ENCODE results near the gene SELENOK.

SELENOK gene

DNA sequence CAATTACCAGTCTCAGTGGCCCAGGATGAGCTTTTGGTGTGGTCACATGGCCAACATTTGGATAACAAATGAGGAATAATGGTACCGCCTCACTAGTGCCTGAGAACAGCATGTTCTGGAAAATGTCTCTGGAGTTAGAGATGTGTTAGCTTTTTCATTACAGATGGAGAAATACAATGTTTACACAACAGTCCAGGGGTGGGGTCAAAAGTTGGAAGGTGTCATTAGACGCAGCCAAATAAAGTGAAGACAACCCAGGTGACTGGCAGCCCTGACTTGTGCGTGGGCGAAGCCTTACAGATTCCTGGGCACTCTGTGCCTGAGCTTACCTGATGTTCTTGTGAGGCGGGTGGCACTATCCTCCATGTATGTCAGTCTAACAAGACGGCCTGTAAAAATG lies 32.5 kb downstream of the SELENOK start:
- H3K9me3 Mint-ChIP-seq = no peaks in the 10 kb centered on the region
- H3K4me3 Mint-ChIP-seq = no peak overlapping the region
- ATAC-seq = no peak
- H3K4me1 Mint-ChIP-seq = no peaks in the 10 kb centered on the region
- no peak overlapping the region for H3K27ac Mint-ChIP-seq
- no peak for DNase-seq (ENCODE audit: low spot score in 2 of 2)
- peaks cover 31% of the 10 kb centered on the region for H3K36me3 Mint-ChIP-seq

DNA sequence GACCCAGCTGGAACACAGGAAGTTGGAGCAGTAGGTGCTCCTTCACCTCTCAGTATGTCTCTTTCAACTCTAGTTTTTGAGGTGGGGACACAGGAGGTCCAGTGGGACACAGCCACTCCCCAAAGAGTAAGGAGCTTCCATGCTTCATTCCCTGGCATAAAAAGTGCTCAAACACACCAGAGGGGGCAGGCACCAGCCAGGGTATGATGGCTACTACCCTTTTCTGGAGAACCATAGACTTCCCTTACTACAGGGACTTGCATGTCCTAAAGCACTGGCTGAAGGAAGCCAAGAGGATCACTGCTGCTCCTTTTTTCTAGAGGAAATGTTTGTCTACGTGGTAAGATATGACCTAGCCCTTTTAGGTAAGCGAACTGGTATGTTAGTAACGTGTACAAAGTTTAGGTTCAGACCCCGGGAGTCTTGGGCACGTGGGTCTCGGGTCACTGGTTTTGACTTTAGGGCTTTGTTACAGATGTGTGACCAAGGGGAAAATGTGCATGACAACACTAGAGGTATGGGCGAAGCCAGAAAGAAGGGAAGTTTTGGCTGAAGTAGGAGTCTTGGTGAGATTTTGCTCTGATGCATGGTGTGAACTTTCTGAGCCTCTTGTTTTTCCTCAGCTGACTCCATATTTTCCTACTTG lies 33.4 kb downstream of the SELENOK start:
- Mint-ChIP-seq H3K4me1 (no peaks in the 10 kb centered on the region), H3K27ac (no peak overlapping the region), H3K4me3 (no peak overlapping the region), H3K9me3 (no peaks in the 10 kb centered on the region), H3K36me3 (peaks cover 22% of the 10 kb centered on the region)
- DNase-seq (ENCODE audit: low spot score in 2 of 2) (no peak), ATAC-seq (no peak)

- ATAC-seq (no peak), DNase-seq (ENCODE audit: low spot score in 2 of 2) (no peak)
- Mint-ChIP-seq H3K27ac (no peak overlapping the region), H3K4me3 (no peak overlapping the region), H3K36me3 (peaks cover 10% of the 10 kb centered on the region), H3K4me1 (no peaks in the 10 kb centered on the region), H3K9me3 (no peaks in the 10 kb centered on the region)
These were observed 34.7 kb downstream of the SELENOK start for GRCh38 chr3:53856964-53857363.

- H3K4me3 Mint-ChIP-seq = no peak overlapping the region
- no peaks in the 10 kb centered on the region for H3K36me3 Mint-ChIP-seq
- no peak overlapping the region for H3K27ac Mint-ChIP-seq
- no peaks in the 10 kb centered on the region for H3K9me3 Mint-ChIP-seq
- no peak for ATAC-seq
- no peaks in the 10 kb centered on the region for H3K4me1 Mint-ChIP-seq
- DNase-seq (ENCODE audit: low spot score in 2 of 2) = no peak
These were observed 40.8 kb downstream of the SELENOK start for GRCh38 chr3:53850895-53851294.

- Mint-ChIP-seq H3K36me3 (no peaks in the 10 kb centered on the region), H3K4me1 (no peaks in the 10 kb centered on the region), H3K9me3 (no peaks in the 10 kb centered on the region), H3K4me3 (no peak overlapping the region), H3K27ac (no peak overlapping the region)
- DNase-seq (ENCODE audit: low spot score in 2 of 2) (no peak), ATAC-seq (no peak)
These were observed 41.7 kb downstream of the SELENOK start for GRCh38 chr3:53849916-53850315.

- DNase-seq (ENCODE audit: low spot score in 2 of 2) (no peak), ATAC-seq (no peak)
- peak overlapping the region; percentile 56 for H3K4me3 Mint-ChIP-seq
- no peak overlapping the region for H3K27ac Mint-ChIP-seq
- no peaks in the 10 kb centered on the region for H3K36me3 Mint-ChIP-seq
- H3K9me3 Mint-ChIP-seq = no peaks in the 10 kb centered on the region
- H3K4me1 Mint-ChIP-seq = peaks cover 6% of the 10 kb centered on the region
These were observed 44.9 kb downstream of the SELENOK start for GRCh38 chr3:53846851-53847155.

DNA sequence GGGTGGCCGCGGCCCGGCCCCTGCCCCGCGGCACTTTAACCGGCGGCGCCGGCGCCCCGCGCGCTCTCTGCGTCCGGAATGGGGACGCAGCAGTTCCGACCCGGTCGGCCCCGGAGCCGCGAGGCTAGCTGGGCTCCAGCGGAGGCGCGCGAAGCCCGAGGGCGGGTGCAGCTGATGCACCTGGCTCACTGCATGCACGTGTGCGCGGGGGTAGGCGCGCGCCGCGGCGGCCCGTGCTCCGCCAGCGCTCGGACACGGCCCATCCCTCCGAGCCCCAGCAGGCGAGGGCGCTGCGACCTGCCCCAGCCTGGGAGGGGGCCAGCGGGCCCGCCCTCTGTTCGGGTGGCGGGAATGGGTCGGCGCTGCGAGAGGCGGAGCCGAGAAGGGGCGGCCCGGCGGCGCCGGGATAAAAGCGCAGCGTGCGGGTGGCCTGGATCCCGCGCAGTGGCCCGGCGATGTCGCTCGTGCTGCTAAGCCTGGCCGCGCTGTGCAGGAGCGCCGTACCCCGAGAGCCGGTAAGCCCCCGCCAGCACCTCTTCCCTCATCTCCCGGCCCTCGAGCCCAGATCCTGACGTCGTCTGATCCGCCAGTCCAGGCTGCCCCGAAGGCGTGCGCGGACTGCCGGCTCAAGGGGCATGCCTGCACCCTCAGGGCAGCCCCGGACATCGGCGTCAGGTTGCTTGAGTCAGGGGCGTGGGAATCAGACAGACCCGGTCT lies 45.4 kb downstream of the SELENOK start, which contains the start of the genes CHDH and IL17RB:
Gene CHDH (minus strand): TSS at position 286 of the 717 bp plus-strand sequence. CDS start 22,411 bp downstream, outside the sequence.
Gene IL17RB (plus strand): TSS at position 435 of the 717 bp plus-strand sequence. CDS start 21 bp downstream, at position 456.
- no peaks in the 10 kb centered on the region for H3K36me3 Mint-ChIP-seq

DNA sequence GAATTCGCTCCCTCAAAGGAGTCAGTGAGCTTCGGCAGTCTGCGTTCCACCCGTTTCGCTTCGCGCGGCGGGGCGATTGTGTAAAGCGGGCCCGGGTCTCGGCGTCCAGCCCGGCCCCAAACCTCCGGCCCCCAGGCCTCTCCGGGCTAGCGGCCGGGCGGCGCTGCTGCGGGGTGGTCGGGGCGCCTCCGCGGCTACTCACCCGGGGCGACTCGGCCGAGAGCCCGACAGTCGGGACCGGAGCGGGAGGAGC lies 45.9 kb downstream of the SELENOK start:
- Mint-ChIP-seq H3K4me3 (peak overlapping the region; percentile 34), H3K4me1 (peaks cover 6% of the 10 kb centered on the region), H3K27ac (no peak overlapping the region), H3K36me3 (no peaks in the 10 kb centered on the region), H3K9me3 (no peaks in the 10 kb centered on the region)
- ATAC-seq (no peak), DNase-seq (ENCODE audit: low spot score in 2 of 2) (no peak)

More for the DNA sequence above, 45.4 kb downstream of the SELENOK start, which contains the start of the genes CHDH and IL17RB:
- peaks cover 6% of the 10 kb centered on the region for H3K4me1 Mint-ChIP-seq
- no peak within 1 kb of the TSS for H3K27ac Mint-ChIP-seq
- DNase-seq (ENCODE audit: low spot score in 2 of 2) (no peak), ATAC-seq (peak; percentile 53)
- H3K4me3 Mint-ChIP-seq = peak within 1 kb of the TSS; percentile 56
- no peaks in the 10 kb centered on the region for H3K9me3 Mint-ChIP-seq

GRCh38 chr3:53845103-53845880 lies 46.4 kb downstream of the SELENOK start:
- ATAC-seq = no peak
- H3K27ac Mint-ChIP-seq = no peak overlapping the region
- H3K36me3 Mint-ChIP-seq = no peaks in the 10 kb centered on the region
- H3K4me3 Mint-ChIP-seq = peak overlapping the region; percentile 34
- H3K9me3 Mint-ChIP-seq = no peaks in the 10 kb centered on the region
- no peak for DNase-seq (ENCODE audit: low spot score in 2 of 2)
- H3K4me1 Mint-ChIP-seq = peaks cover 6% of the 10 kb centered on the region

- Mint-ChIP-seq H3K27ac (no peak overlapping the region), H3K4me1 (peaks cover 6% of the 10 kb centered on the region), H3K36me3 (no peaks in the 10 kb centered on the region), H3K9me3 (no peaks in the 10 kb centered on the region), H3K4me3 (peak overlapping the region; percentile 34)
- DNase-seq (ENCODE audit: low spot score in 2 of 2) = no peak
- peak; percentile 37 for ATAC-seq
These were observed 47.2 kb downstream of the SELENOK start for GRCh38 chr3:53844262-53845102.

DNA sequence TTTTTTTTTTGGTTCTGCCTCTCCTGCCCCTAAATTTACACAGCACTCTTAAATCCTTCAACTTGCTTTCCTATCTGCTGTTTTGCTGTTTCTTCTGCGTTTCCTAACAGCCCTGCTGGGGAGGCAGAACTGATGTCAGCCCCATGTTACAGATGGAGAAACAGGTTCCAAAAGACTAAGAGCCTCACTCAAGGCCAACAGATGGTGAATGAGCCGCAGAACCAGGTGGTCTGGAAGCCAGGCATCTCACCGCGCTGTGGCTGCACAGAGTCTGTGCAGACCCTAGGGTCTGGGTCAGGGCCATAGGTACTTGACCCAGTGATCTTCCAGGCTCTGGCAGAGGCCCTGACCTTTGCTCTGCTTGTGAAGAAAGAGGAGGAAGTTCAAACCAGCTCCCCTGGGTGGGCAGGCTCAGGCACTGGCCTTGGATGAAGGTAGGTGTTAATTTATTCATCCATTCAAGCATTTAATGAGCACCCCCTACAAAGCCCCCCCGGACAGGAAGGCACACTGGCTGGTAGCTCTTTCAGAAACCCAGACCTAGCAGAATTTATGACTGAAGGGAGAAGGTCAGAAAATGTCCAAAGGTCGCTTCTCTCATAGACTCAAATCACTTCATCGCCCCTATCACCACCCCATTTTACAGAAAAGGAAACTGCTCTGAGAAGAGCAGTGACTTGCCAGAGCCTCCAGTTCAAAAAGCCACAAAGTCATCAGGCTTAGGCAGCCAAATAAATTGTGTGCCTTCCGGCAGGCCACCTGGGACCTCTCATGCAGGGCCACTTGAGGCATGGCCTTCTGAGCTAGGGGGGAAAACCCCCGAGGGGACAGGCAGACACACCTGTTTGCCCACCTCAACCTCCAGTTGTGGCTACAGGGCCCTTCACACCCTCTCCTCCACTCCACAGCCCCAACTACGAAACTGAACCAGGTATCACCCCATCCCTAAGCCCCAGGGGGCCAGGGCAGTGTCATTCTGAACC lies 48.2 kb downstream of the SELENOK start:
- H3K36me3 Mint-ChIP-seq = no peaks in the 10 kb centered on the region
- peaks cover 6% of the 10 kb centered on the region for H3K4me1 Mint-ChIP-seq
- H3K27ac Mint-ChIP-seq = no peak overlapping the region
- DNase-seq (ENCODE audit: low spot score in 2 of 2) (no peak), ATAC-seq (no peak)
- H3K4me3 Mint-ChIP-seq = no peak overlapping the region
- H3K9me3 Mint-ChIP-seq = no peaks in the 10 kb centered on the region

DNA sequence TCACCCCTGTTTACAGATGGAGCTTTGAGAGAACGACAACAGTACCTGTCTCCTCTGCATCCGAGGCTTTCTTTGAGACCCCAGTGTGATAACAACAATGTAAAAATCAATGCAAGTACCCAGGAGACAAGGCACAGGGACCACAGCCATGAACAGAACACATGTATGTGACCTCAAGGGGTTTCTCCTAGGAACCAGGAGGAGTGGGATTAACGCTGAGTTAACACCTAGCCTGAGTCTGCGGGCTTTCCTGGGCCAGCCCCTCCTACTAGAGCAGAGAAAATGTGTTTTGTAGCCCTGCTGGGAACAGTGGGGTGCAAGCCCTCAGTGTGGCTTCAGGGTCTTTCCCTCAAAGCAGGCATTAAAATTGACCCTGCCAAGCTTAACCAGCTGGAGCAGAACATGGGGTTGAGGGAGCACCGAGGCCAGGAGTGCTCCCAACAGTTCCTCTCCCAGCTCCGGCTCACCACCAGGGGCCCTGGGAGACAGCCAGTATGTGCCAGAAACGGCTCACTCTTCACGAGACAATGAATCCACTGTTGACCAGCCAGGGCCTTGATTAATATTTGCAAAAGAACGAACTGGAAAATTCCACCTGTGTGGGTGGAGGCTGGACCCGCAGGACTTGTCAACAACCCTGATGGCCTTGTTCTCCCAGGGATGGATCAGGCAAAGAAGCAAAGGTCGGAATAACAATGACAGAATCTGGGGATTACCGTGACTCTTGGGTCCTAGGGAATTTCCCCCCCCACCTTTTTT lies 49.0 kb downstream of the SELENOK start:
- Mint-ChIP-seq H3K27ac (no peak overlapping the region), H3K4me1 (peaks cover 6% of the 10 kb centered on the region), H3K36me3 (no peaks in the 10 kb centered on the region), H3K4me3 (no peak overlapping the region), H3K9me3 (no peaks in the 10 kb centered on the region)
- ATAC-seq (no peak), DNase-seq (ENCODE audit: low spot score in 2 of 2) (no peak)

GRCh38 chr3:53841296-53841695 lies 50.4 kb downstream of the SELENOK start:
- no peaks in the 10 kb centered on the region for H3K9me3 Mint-ChIP-seq
- H3K4me1 Mint-ChIP-seq = peaks cover 9% of the 10 kb centered on the region
- DNase-seq (ENCODE audit: low spot score in 2 of 2) = no peak
- H3K4me3 Mint-ChIP-seq = no peak overlapping the region
- no peak overlapping the region for H3K27ac Mint-ChIP-seq
- no peak for ATAC-seq
- H3K36me3 Mint-ChIP-seq = no peaks in the 10 kb centered on the region

GRCh38 chr3:53837331-53837730 lies 54.3 kb downstream of the SELENOK start:
- H3K27ac Mint-ChIP-seq = no peak overlapping the region
- no peak for DNase-seq (ENCODE audit: low spot score in 2 of 2)
- H3K36me3 Mint-ChIP-seq = no peaks in the 10 kb centered on the region
- H3K4me1 Mint-ChIP-seq = peaks cover 5% of the 10 kb centered on the region
- peak; percentile 84 for ATAC-seq
- no peaks in the 10 kb centered on the region for H3K9me3 Mint-ChIP-seq
- no peak overlapping the region for H3K4me3 Mint-ChIP-seq

All from stimulated activated effector memory CD8-positive, alpha-beta T cell treated with anti-CD3 and anti-CD28 coated beads, Interleukin-12 subunit alpha, Interleukin-12 subunit beta, amount 100 ng/mL, for 72 hours (primary cell).